ENCODE results near the gene DKKL1. TPM values are rescaled to one million over a fixed set of nuclear protein-coding genes. Genes with fewer than 3 reads are reported as not detected.

Gene DKKL1
- total RNA-seq = not detected in 2 replicates

DNA sequence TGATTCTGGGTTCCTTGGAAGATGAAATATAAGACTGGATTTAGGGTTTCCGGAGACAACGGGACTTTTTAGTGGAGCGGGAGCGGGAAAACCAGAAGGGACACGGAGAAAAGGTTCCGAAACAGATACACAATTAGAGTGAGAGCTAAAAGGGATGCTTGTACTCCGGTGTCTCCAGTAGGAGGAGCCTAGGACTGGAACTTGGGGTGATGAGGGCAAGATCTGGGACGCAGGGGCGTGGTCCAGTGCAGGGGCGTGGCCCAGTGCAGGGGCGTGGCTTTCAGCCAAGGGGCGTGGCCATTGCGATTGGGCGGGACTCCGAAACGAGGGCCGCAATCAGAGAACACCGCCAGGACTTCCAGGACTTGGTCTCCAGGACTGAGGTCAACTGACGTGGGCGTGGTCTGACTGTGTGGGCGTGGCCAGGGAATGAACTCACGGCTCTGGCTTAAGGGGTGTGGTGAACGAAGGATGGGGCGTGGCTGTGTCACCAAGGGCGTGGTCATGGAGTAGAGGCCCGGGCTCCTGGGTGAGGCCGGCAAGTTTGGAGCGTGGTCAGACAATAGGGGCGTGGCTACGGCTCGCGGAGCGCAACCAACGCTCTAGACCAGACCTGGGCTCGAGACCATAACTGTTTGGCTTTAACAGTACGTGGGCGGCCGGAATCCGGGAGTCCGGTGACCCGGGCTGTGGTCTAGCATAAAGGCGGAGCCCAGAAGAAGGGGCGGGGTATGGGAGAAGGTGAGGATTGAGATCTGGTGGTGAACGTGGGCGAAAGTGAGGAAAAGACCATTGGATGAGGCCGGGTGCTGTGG, at the start of gene DKKL1:
Gene DKKL1, plus strand, starts transcription at position 610 of the 815 bp plus-strand sequence. Its CDS starts 122 bp downstream, at position 732.

GRCh38 chr19:49324801-49325576, 38.7 kb upstream of the DKKL1 start, which contains the start of gene SLC6A16:
TSS of gene SLC6A16 (minus strand) at chr19:49325191. CDS start at chr19:49311347, 13,844 bp downstream.

DNA sequence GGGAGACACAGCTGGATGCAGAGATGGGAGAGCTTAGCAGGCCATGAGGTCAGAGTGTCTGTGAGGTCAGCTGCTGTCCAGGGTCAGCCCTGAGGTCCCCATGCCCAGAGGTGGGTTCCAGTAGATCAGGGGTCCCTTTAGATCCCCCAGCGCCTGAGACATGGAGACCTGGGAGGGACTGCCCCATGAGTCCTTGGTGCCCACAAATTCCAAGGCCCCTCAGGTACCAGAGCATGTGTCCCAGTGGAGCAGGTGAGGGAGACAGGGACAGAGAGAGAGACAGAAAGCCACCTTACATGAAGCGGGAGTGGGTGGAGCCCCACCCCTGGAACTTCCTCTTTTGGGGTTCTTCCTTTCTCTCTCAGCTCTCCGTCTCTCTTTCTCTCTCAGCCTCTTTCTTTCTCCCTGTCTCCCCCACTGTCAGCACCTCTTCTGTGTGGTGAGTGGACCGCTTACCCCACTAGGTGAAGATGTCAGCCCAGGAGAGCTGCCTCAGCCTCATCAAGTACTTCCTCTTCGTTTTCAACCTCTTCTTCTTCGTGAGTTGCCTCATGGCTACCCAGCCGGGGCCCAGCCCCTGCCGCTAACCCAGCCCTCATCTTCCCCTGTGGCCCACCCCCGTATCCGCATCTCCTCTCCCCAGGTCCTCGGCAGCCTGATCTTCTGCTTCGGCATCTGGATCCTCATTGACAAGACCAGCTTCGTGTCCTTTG, 28.4 kb upstream of the DKKL1 start, which contains the start of gene CD37:
Gene CD37, plus strand, starts transcription at position 336 of the 713 bp plus-strand sequence. Its CDS starts 135 bp downstream, at position 471.

GRCh38 chr19:49362048-49362928, 1.4 kb upstream of the DKKL1 start, which contains the start of gene TEAD2:
TSS of gene TEAD2 (minus strand) at chr19:49362416. CDS start at chr19:49360075, 2,341 bp downstream.

GRCh38 chr19:49387936-49388372, 24.3 kb downstream of the DKKL1 start, which contains the start of gene KASH5:
TSS of gene KASH5 (plus strand) at chr19:49388249. CDS start at chr19:49390884, 2,635 bp downstream.

GRCh38 chr19:49423071-49423984, 59.7 kb downstream of the DKKL1 start, which contains the start of gene PTH2:
TSS of gene PTH2 (minus strand) at chr19:49423441. CDS start at chr19:49423339, 102 bp downstream.

Other genes starting within 250 kb of the DKKL1 start
- 2.9 and 5.7 TPM in 2 replicates for gene LIN7B, start 249.5 kb upstream of the DKKL1 start, total RNA-seq
- 4.1 and 5.4 TPM in 2 replicates for gene C19orf73, start 244.7 kb upstream of the DKKL1 start, total RNA-seq
- gene PPFIA3, start 244.3 kb upstream of the DKKL1 start, total RNA-seq = 4.0 and 6.6 TPM in 2 replicates
- not detected in 2 replicates for gene HRC, start 208.5 kb upstream of the DKKL1 start, total RNA-seq
- 17.2 and 32.5 TPM in 2 replicates for gene TRPM4, start 206.1 kb upstream of the DKKL1 start, total RNA-seq
- gene SLC6A16, start 38.7 kb upstream of the DKKL1 start, total RNA-seq = not detected in 2 replicates
- gene CD37, start 28.5 kb upstream of the DKKL1 start, total RNA-seq = not detected in 2 replicates
- 19.2 and 20.5 TPM in 2 replicates for gene TEAD2, start 1.5 kb upstream of the DKKL1 start, total RNA-seq
- gene KASH5, start 24.4 kb downstream of the DKKL1 start, total RNA-seq = not detected in 2 replicates
- gene PTH2, start 59.6 kb downstream of the DKKL1 start, total RNA-seq = not detected in 2 replicates
- not detected in 2 replicates for gene GFY, start 61.5 kb downstream of the DKKL1 start, total RNA-seq
- not detected in 2 replicates for gene SLC17A7, start 77.7 kb downstream of the DKKL1 start, total RNA-seq
- gene PIH1D1, start 87.9 kb downstream of the DKKL1 start, total RNA-seq = 74.7 and 86.8 TPM in 2 replicates
- 19.4 and 29.5 TPM in 2 replicates for gene ALDH16A1, start 89.3 kb downstream of the DKKL1 start, total RNA-seq
- 1.6 and 2.1 TPM in 2 replicates for gene FLT3LG, start 110.3 kb downstream of the DKKL1 start, total RNA-seq
- gene RPL13A, start 123.7 kb downstream of the DKKL1 start, total RNA-seq = 2,476 and 3,531 TPM in 2 replicates
- 3,565 and 3,976 TPM in 2 replicates for gene RPS11, start 132.6 kb downstream of the DKKL1 start, total RNA-seq
- gene FCGRT, start 148.8 kb downstream of the DKKL1 start, total RNA-seq = 16.1 and 27.0 TPM in 2 replicates
- 1.3 and 3.3 TPM in 2 replicates for gene RCN3, start 164.1 kb downstream of the DKKL1 start, total RNA-seq
- gene NOSIP, start 216.7 kb downstream of the DKKL1 start, total RNA-seq = 52.4 and 71.2 TPM in 2 replicates
- 5.7 and 8.2 TPM in 2 replicates for gene PRRG2, start 217.4 kb downstream of the DKKL1 start, total RNA-seq
- gene PRR12, start 227.3 kb downstream of the DKKL1 start, total RNA-seq = 4.7 and 6.0 TPM in 2 replicates